H1 (cell line): Measurements from ENCODE around the gene ITPKC. TPM values are rescaled to one million over a fixed set of nuclear protein-coding genes. Genes with fewer than 3 reads are reported as not detected.

Experiments
- CTCF ChIP-seq, 3 experiments: IDR thresholded peaks; 1 replicate in 2 of 3; 2 replicates in 1 of 3; pipeline versions ENCODE4 v1.5.1 to v1.6.1; 2011; ENCODE audit warnings: low read length in 3 of 3, mild to moderate bottlenecking in 3 of 3, inconsistent platforms in 2 of 3, low read depth in 1 of 3, moderate library complexity in 1 of 3; ENCODE audit not compliant: insufficient read depth in 1 of 3; ENCODE audit errors: control extremely low read depth in 1 of 3
- RBBP5 ChIP-seq: IDR thresholded peaks from 2 replicates; pipeline ENCODE4 v1.7.1; 2012; ENCODE audit warnings: low read depth, mild to moderate bottlenecking, inconsistent platforms, low read length, moderate library complexity, borderline replicate concordance
- SAP30 ChIP-seq: fragments of 300-600 bp; sonication (generic); IDR thresholded peaks from 2 replicates; pipeline ENCODE4 v1.7.1; 2012; ENCODE audit warnings: low read length, moderate library complexity, mild to moderate bottlenecking, inconsistent platforms; ENCODE audit not compliant: insufficient read depth, insufficient replicate concordance
- ZNF274 ChIP-seq: IDR thresholded peaks from 2 replicates; pipeline ENCODE4 v1.7.0; 2012; ENCODE audit warnings: low read length, borderline replicate concordance; ENCODE audit errors: extremely low read depth
- polyA plus RNA-seq, 7 experiments: library from polyadenylated mRNA; depleted of rRNA in 3 of 7; stranded (reverse) in 5 of 7; unstranded in 2 of 7; fragments of >200 nt in 5 of 7; fragments of 200-250 nt in 2 of 7; gene quantifications; 1 replicate in 5 of 7; 2 replicates in 1 of 7; 4 replicates in 1 of 7; pipeline versions ENCODE4 v1.2.1 to v1.2.3, GENCODE V29; 2011 to 2013; ENCODE audit warnings: missing spikeins in 2 of 7, mixed read lengths in 2 of 7
- total RNA-seq: library from RNA; stranded (reverse); fragmentation: NEBNext Ultra II Directional; extraction: Animal tissue kit (Norgen Biotek cat#: 25700); gene quantifications from 2 replicates; pipeline ENCODE4 v1.2.1, GENCODE V29; 2021

The ITPKC gene
- total and polyA plus RNA-seq, 2 of the 8 experiments (the other 6 are each of a cell fraction or from before 2014, with no cell fraction given) = 5.2 to 8.9 TPM

- no peak for TF ChIP-seq CTCF (IDR thresholded peaks at IDR 0.05; ENCODE audit: control extremely low read depth in 1 of 3, insufficient read depth in 1 of 3, low read depth in 1 of 3, low read length in 3 of 3)
- no peak for TF ChIP-seq RBBP5
- TF ChIP-seq SAP30 = no peak
- no peak for TF ChIP-seq ZNF274
Observed at GRCh38 chr19:40755248-40755624, 38.3 kb downstream of the ITPKC start (continued).
